HUES48 (cell line): ENCODE results near the gene PACRGL.
"Not testable (repeated sequence)": the region's sequence is repeated elsewhere in the genome, so short reads cannot be mapped to it uniquely, and the experiment has no call there.

Experiments
- H3K27ac ChIP-seq: one replicate; pipeline ENCODE4 v1.7.0; 2013; ENCODE audit warnings: low read depth, low read length, inconsistent platforms
- H3K27me3 ChIP-seq: 2 replicates; pipeline ENCODE4 v1.6.1; 2013; ENCODE audit warnings: mild to moderate bottlenecking, low read length; ENCODE audit not compliant: control insufficient read depth, insufficient read depth
- H3K36me3 ChIP-seq: 2 replicates; pipeline ENCODE4 v1.6.1; 2013; ENCODE audit warnings: low read length; ENCODE audit not compliant: control insufficient read depth, insufficient read depth
- H3K4me1 ChIP-seq: 2 replicates; pipeline ENCODE4 v1.6.1; 2013; ENCODE audit warnings: mild to moderate bottlenecking, low read length; ENCODE audit not compliant: control insufficient read depth, insufficient read depth
- H3K4me3 ChIP-seq: 2 replicates; pipeline ENCODE4 v1.5.1; 2013; ENCODE audit warnings: mild to moderate bottlenecking, low read depth, low read length
- H3K9ac ChIP-seq: 2 replicates; pipeline ENCODE4 v1.6.1; 2013; ENCODE audit warnings: mild to moderate bottlenecking, low read depth, low read length, moderate library complexity
- H3K9me3 ChIP-seq: 2 replicates; pipeline ENCODE4 v1.6.1; 2013; ENCODE audit warnings: low read length; ENCODE audit not compliant: control insufficient read depth, insufficient read depth

PACRGL gene

DNA sequence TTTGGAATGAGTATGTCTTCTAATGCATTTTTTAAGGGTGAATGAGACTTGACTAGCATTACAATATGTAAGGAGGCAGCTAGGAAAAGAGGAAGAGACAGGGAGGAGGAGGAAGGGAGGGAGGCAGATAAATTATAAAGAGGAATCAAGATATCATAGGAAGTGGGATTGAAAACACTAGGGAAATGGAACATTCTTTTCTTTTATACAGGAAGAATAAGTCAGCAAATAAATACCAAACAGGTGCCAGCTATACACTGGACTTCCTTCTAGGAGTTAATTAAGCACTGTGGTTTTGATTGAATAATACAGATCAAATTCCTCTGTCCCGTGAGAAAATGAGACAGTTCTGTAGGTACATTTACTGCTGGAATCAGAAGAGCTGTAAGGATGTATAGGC is 78.6 kb downstream of the PACRGL start:
- Histone ChIP-seq H3K4me1 (no peaks in the 10 kb centered on the region), H3K27ac (no peak overlapping the region), H3K36me3 (no peaks in the 10 kb centered on the region), H3K4me3 (no peak overlapping the region), H3K27me3 (no peaks in the 10 kb centered on the region), H3K9me3 (peaks cover 10% of the 10 kb centered on the region), H3K9ac (no peak overlapping the region)

DNA sequence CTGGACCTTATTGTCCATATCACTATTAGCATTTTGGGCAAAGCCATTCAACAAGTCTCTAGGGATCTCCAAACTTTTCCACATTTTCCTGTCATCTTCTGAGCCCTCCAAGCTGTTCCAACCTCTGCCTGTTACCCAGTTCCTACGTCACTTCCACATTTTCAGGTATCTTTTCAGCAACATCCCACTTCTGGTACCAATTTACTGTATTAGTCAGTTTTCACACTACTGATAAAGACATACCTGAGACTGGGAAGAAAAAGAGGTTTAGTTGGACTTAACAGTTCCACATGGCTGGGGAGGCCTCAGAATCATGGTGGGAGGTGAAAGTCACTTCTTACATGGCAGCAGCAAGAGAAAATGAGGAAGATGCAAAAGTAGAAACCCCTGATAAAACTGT is 82.9 kb downstream of the PACRGL start:
- H3K9ac ChIP-seq, H3K27ac ChIP-seq, H3K27me3 ChIP-seq, H3K4me1 ChIP-seq, H3K36me3 ChIP-seq, H3K4me3 ChIP-seq: not testable (repeated sequence)
- H3K9me3 ChIP-seq = peaks cover 10% of the 10 kb centered on the region

DNA sequence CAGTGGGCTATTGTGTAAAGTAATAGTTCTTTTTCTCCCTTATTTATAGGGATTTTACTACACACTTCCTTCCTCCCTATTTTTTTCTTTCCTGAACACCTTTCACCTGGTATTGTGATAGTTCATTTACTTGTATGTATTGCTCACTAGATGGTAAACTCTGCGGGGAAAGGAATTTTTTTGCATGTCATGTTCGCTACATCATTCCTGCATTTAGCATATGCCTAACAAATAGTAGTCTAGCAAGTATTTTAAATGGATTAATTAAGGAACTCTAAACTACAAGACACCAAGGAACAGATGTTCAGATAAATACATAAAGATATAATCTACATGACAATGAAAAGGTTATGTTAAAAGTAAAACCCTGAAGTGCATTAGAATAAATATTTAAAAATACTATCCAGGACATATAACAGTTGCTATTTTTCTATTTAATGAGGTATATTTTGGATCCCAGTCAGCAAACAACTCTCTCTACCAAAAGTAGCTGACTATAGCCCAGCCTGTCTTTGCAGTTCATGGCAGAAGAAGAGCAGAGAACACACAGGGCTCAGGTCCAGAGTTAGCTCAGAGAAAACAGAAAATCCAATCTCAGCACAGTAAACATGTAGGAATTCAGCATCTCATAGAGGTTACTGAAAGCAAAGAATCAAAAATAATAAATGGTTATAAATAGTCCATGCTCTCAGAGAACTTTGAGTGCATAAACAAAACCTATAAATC is 87.8 kb downstream of the PACRGL start:
- Histone ChIP-seq H3K9ac (no peak overlapping the region), H3K9me3 (no peaks in the 10 kb centered on the region), H3K4me1 (no peaks in the 10 kb centered on the region), H3K36me3 (no peaks in the 10 kb centered on the region), H3K4me3 (no peak overlapping the region), H3K27me3 (no peaks in the 10 kb centered on the region), H3K27ac (no peak overlapping the region)
